HepG2 (cell line): ENCODE data around the gene LCP2. TPM values are rescaled to one million over a fixed set of nuclear protein-coding genes. Genes with fewer than 3 reads are reported as not detected.

Experiments
- ATAC-seq: fragments of 200-7000 bp; cut with Tn5 transposase; 3 replicates; pipeline ENCODE4 v1.9.1; 2020; ENCODE audit warnings: mild to moderate bottlenecking, moderate library complexity
- BruUV-seq: library from RNA; stranded (reverse); fragments of 400-500 nt; replicated peaks from 2 replicates; lab custom pipeline; 2021; lab: Mats Ljungman, UMichigan
- CTCF ChIA-PET: fragments of 300-600 bp; formaldehyde crosslinking; extraction: SDS; loops from one replicate; lab custom pipeline; 2021; ENCODE audit warnings: low total read pairs, inconsistent platforms, low intra/inter-chr PET ratio; lab: Yijun Ruan, JAX
- POLR2A ChIA-PET: fragments of 350-600 bp; sonication (Branson Sonifier 250); formaldehyde crosslinking; loops from one replicate; lab custom pipeline; 2020; ENCODE audit warnings: antibody characterized with exemption, inconsistent platforms; lab: Yijun Ruan, JAX
- DNase-seq: peaks from one replicate; pipeline ENCODE4 v3.0.0-alpha.2; 2015; ENCODE audit warnings: low spot score
- FAIRE-seq: peaks from 3 replicates; lab custom pipeline; 2011; peaks lifted over from hg19 to GRCh38; lab: Jason Lieb, UNC
- H2AFZ ChIP-seq: one replicate; pipeline ENCODE4 v1.6.1; 2011; ENCODE audit warnings: low read length, inconsistent platforms
- H3K27ac ChIP-seq: fragments of 300-600 bp; 3 replicates; pipeline ENCODE4 v1.8.0; 2011; ENCODE audit warnings: mixed run types, mild to moderate bottlenecking, mixed read lengths, low read length, inconsistent platforms; ENCODE audit not compliant: insufficient read depth; ENCODE audit errors: extremely low read length
- H3K27me3 ChIP-seq, 2 experiments: fragments of 200-600 bp in 1 of 2; 2 replicates in 1 of 2; 3 replicates in 1 of 2; pipeline versions ENCODE4 v1.6.0 to v1.8.0; 2011; ENCODE audit warnings: low read length in 2 of 2, mild to moderate bottlenecking in 2 of 2, moderate library complexity in 2 of 2, inconsistent platforms in 1 of 2; ENCODE audit not compliant: insufficient read depth in 2 of 2, control insufficient read depth in 1 of 2
- H3K36me3 ChIP-seq, 2 experiments: fragments of 200-600 bp in 1 of 2; replicated peaks in 1 of 2; 2 replicates in 1 of 2; 3 replicates in 1 of 2; pipeline versions ENCODE4 v1.5.1 to v1.8.0; 2011; ENCODE audit warnings: low read length in 2 of 2, inconsistent platforms in 1 of 2; ENCODE audit not compliant: insufficient read depth in 2 of 2, control insufficient read depth in 1 of 2
- H3K4me1 ChIP-seq: 2 replicates; pipeline ENCODE4 v1.5.1; 2012; ENCODE audit warnings: low read length, inconsistent platforms; ENCODE audit not compliant: insufficient read depth
- H3K4me2 ChIP-seq: 2 replicates; pipeline ENCODE4 v1.6.0; 2011; ENCODE audit warnings: low read depth, low read length, inconsistent platforms
- H3K4me3 ChIP-seq, 3 experiments: fragments of 200-600 bp in 1 of 3; sonication (generic), shearing (Covaris generic) in 1 of 3; replicated peaks in 1 of 3; 2 replicates each; pipeline ENCODE4 v1.5.1; 2011 to 2016; ENCODE audit warnings: low read length in 3 of 3, inconsistent platforms in 2 of 3, low read depth in 2 of 3, mild to moderate bottlenecking in 2 of 3, control low read depth in 1 of 3, mixed read lengths in 1 of 3; ENCODE audit not compliant: insufficient read depth in 1 of 3
- H3K79me2 ChIP-seq: one replicate; pipeline ENCODE4 v1.6.1; 2011; ENCODE audit warnings: low read length, inconsistent platforms; ENCODE audit not compliant: insufficient read depth
- H3K9ac ChIP-seq: 2 replicates; pipeline ENCODE4 v1.6.0; 2011; ENCODE audit warnings: mild to moderate bottlenecking, low read depth, low read length, inconsistent platforms; ENCODE audit not compliant: insufficient read depth
- H3K9me3 ChIP-seq: 2 replicates; pipeline ENCODE4 v1.5.1; 2012; ENCODE audit warnings: mild to moderate bottlenecking, low read length
- H4K20me1 ChIP-seq: 2 replicates; pipeline ENCODE4 v1.6.0; 2011; ENCODE audit warnings: inconsistent platforms, mild to moderate bottlenecking, low read length, moderate library complexity; ENCODE audit not compliant: insufficient read depth
- FOXA1 ChIP-seq, 2 experiments: fragments of 450-650 bp in 1 of 2; sonication (generic) in 1 of 2; formaldehyde crosslinking in 1 of 2; IDR thresholded peaks; 2 replicates each; pipeline versions ENCODE4 v1.4.0 to v1.6.1; 2016 to 2020; ENCODE audit warnings: missing genetic modification reagents in 1 of 2
- IKZF4 ChIP-seq: sonication (generic); formaldehyde crosslinking; IDR thresholded peaks from 2 replicates; pipeline ENCODE4 v1.5.1; 2020; ENCODE audit warnings: borderline replicate concordance, mild to moderate bottlenecking, low read depth, missing genetic modification reagents; ENCODE audit errors: not compliant biosample characterization
- IKZF5 ChIP-seq: IDR thresholded peaks from 2 replicates; pipeline ENCODE4 v1.6.1; 2018; ENCODE audit warnings: missing genetic modification reagents, mild to moderate bottlenecking, missing compliant biosample characterization
- POLR2AphosphoS2 ChIP-seq: IDR thresholded peaks from 2 replicates; pipeline ENCODE4 v1.6.1; 2011; ENCODE audit warnings: low read depth, low read length, improper control_type of control experiment
- WGBS: methylation state at CpG from one replicate; pipeline ENCODE4 v1.1.6; 2017; ENCODE audit warnings: low lambda C conversion rate; 5-methylcytosine and 5-hydroxymethylcytosine counted together
- in situ Hi-C: cut with HindIII; loops from 2 replicates; pipeline ENCODE4 v1.10.0; 2017; ENCODE audit warnings: low pct_unique_long_range_greater_than_20kb; ENCODE audit not compliant: extremely low pct_ligation_motif_present
- intact Hi-C: fragments of 100-400 bp; cut with micrococcal nuclease; formaldehyde crosslinking; loops from one replicate; pipeline ENCODE4 v1.10.0; 2022; ENCODE audit not compliant: unreplicated experiment
- polyA plus RNA-seq, 8 experiments: library from polyadenylated mRNA; depleted of rRNA in 3 of 8; stranded (reverse) in 7 of 8; unstranded in 1 of 8; fragments of >200 nt; fragmentation: Illumina TruSeq in 4 of 8; extraction: Trizol in 4 of 8; gene quantifications; 2 replicates each; pipeline versions ENCODE4 v1.2.1 to v1.2.3, GENCODE V29; 2011 to 2016; ENCODE audit warnings: low read depth in 4 of 8, missing spikeins in 1 of 8, mixed read lengths in 1 of 8; ENCODE audit not compliant: insufficient read depth in 1 of 8
- total RNA-seq, 5 experiments: library from RNA; depleted of rRNA; stranded (reverse); fragments of >200 nt; fragmentation: Illumina TruSeq; extraction: Trizol; gene quantifications; 2 replicates each; pipeline ENCODE4 v1.2.3, GENCODE V29; 2016; ENCODE audit warnings: low read depth in 1 of 5
- TF ChIP-seq, protein P1 (sequence below): sonication (generic); formaldehyde crosslinking; IDR thresholded peaks from 2 replicates; pipeline ENCODE4 v1.8.1; 2023; ENCODE audit warnings: mild to moderate bottlenecking, missing genetic modification reagents

Gene LCP2
- total and polyA plus RNA-seq, 2 of the 13 experiments (the other 11 are each of a cell fraction or from before 2014, with no cell fraction given), result not detected

GRCh38 chr5:170303549-170303948, 6.0 kb upstream of the LCP2 start:
- FAIRE-seq (no peak), ATAC-seq (no peak), DNase-seq (no peak)
- H3K27ac ChIP-seq, result no peak overlapping the region
- no peaks in the 10 kb centered on the region for H3K4me1 ChIP-seq
- WGBS, result 22% methylated on average over 8 of the region's 8 CpGs
- H3K9me3 ChIP-seq, result no peaks in the 10 kb centered on the region
- H3K4me2 ChIP-seq, result no peak overlapping the region
- intact Hi-C loops (no loop called here), in situ Hi-C loops (no loop called here)
- CTCF ChIA-PET, result no interaction called here
- H3K9ac ChIP-seq, result no peak overlapping the region
- no peak overlapping the region for H3K4me3 ChIP-seq
- POLR2A ChIA-PET, result no interaction called here
- peaks cover 0 to 10% of the 10 kb centered on the region in 2 experiments; a peak in 1 of 5 replicates for H3K27me3 ChIP-seq
- H3K36me3 ChIP-seq, result no peaks in the 10 kb centered on the region
- H4K20me1 ChIP-seq, result no peaks in the 10 kb centered on the region
- no peak overlapping the region for H2AFZ ChIP-seq
- TF ChIP-seq IKZF4 (CRISPR knock-in tag), result no peak
- no peak for TF ChIP-seq POLR2AphosphoS2
- no peak for TF ChIP-seq FOXA1 (IDR thresholded peaks at IDR 0.05)
- TF ChIP-seq FOXA1 (CRISPR knock-in tag; IDR thresholded peaks at IDR 0.05), result no peak
- TF ChIP-seq, protein P1, sequence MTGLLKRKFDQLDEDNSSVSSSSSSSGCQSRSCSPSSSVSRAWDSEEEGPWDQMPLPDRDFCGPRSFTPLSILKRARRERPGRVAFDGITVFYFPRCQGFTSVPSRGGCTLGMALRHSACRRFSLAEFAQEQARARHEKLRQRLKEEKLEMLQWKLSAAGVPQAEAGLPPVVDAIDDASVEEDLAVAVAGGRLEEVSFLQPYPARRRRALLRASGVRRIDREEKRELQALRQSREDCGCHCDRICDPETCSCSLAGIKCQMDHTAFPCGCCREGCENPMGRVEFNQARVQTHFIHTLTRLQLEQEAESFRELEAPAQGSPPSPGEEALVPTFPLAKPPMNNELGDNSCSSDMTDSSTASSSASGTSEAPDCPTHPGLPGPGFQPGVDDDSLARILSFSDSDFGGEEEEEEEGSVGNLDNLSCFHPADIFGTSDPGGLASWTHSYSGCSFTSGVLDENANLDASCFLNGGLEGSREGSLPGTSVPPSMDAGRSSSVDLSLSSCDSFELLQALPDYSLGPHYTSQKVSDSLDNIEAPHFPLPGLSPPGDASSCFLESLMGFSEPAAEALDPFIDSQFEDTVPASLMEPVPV (CRISPR knock-in tag), result no peak
- TF ChIP-seq IKZF5 (CRISPR knock-in tag), result no peak
- no peaks in the 10 kb centered on the region for H3K79me2 ChIP-seq
- no TSS peak for BruUV-seq
